ENCODE results near the gene GRID2IP.
A peak's percentile ranks its signal among the peaks of the same experiment; 100 is the strongest.

Gene GRID2IP

DNA sequence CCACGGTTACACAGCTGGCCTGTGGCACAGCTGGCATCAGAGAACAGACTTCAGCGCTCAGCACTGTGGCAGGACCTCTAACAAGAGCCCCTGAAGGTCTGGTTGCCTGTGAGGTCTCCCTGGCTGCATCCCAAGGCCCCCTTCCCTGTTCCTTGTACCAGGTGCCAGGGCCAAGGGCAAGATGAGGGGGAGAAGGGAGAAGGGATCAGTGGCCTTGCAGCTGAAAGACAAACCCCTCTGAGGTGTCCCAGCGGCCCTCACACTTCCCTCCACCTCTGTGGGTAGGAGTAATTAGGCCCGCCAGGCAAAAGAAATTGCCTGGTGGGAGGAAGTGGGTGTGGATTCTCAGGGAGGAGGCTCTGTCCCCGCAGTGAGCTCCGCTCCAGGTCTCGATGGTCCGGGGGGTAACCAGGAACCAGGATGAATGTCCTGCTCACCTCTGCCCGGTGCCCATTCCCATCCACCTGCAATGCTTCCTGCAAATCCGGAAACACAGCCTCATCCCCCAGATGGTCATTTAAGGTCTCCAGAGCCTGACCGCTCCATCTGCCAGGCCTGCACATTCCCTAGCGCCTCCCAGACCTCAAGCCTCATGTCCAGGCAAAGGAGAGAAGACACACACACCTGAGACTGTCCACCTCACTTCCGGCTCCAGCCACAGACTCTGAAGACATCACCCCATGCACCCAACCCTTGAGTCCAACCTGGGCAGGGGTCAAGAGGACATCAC is 22.7 kb downstream of the GRID2IP start:
- DNase-seq, result no peak

GRCh38 chr7:6526997-6527378 is 24.3 kb downstream of the GRID2IP start:
- no peak for DNase-seq

DNA sequence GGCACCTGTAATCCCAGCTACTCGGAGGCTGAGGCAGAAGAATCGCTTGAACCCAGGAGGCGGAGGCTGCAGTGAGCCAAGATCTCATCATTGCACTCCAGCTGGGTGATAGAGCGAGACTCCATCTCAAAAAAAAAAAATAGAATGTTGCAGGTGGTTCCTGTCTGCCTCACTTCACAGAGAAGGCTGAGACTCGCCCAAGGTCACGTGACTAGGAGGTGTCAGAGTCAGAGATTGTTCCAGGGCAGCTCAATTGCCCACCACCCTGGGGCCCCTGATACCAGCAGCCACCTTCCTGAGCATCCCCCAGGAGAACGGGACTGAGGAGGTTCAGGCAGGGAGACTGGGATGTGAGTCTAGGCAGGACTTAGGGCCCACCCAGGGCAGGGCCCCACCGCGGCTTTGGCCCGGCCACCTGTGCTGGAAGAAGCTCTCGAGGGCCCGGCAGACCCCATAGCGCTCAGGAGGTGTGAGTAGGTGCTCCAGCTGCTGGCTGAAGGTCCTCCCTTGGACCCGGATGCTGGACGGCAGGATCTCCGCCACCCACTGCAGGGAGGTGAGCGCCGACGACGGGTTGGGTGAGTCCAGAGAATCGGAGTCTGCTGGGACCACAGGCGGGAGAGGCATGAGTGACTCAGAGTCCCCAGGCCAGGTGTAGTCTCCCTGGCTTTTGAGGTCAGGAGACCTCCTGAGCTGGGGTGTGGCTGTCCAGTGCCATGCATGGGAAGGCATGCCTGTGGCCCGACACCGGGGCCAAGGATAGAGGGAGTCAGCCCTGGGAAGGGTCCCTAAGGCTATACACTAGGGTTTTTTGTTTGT is 30.9 kb downstream of the GRID2IP start:
- no peak for DNase-seq

- DNase-seq, result peak in 53 of 56 donors; percentile 8 to 85 (median 59)
These were observed 34.8 kb downstream of the GRID2IP start for GRCh38 chr7:6516387-6516983.

- DNase-seq, result no peak
These were observed 37.7 kb downstream of the GRID2IP start for GRCh38 chr7:6513541-6513940.

DNA sequence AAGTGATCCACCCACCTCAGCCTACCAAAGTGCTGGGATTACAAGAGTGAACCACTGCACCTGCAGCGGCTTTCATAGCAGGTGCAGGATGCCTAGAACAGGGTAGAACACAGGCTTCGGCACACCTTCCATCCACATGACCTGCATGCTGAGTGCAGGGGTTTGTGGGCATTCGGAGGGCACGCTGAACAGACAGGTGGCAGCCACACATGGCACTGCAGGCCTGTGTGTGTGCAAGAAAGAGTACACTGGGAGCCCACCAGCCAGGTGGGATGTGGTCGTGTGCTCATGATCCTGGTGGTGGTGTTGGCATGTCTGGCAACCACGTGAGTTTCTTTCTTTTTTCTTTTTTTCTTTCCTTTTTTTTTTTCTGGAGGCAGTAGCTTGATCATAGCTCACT is 38.4 kb downstream of the GRID2IP start:
- DNase-seq, result no peak

GRCh38 chr7:6510476-6511133 is 40.7 kb downstream of the GRID2IP start:
- no peak for DNase-seq

- no peak for DNase-seq
These were observed 42.3 kb downstream of the GRID2IP start for GRCh38 chr7:6508950-6509349.

- no peak for DNase-seq
These were observed 42.7 kb downstream of the GRID2IP start for GRCh38 chr7:6508539-6508938.

GRCh38 chr7:6507906-6508305 is 43.4 kb downstream of the GRID2IP start:
- DNase-seq, result no peak

DNA sequence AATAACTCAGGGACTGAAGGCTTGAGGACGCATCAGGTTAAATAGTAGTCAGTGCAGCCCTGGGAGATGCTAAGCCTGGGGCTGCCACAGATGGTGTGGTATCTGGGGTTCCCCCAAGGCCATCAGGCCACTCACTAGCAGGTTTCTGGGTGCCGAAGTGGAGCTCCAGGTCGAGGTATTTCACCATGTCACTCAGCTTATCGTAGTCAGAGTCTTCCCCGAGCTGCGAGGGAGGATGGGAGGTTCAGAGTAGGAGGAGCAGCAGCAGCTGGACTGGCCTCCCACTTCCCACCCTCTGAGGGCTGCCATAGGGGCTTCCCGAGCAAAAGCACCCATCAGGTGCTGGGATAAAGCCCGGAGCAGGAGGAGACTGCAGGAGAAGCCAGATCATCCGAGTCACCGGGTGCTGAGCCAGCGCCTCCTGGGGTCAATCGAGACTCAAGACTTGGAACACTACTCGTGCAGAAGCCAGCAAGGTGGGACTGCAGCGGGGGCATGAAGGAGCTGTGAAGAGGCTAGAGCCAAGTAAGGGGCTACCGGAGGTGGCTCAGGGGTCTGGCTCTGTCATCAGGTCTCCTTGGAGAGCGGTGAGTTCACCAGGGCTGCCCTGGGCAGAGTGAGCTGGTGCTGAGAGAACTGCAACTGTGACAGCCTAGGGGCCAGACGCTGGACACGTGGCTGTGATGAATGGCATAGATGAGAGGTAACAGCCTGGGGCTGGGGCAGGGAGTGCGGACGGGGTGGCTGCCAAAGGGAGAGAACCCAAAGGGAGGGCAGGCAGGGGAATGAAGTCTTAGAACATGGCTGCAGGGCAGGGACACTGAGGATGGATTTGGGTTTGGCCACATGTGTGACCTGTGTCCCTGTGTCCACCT is 45.3 kb downstream of the GRID2IP start:
- no peak for DNase-seq

DNA sequence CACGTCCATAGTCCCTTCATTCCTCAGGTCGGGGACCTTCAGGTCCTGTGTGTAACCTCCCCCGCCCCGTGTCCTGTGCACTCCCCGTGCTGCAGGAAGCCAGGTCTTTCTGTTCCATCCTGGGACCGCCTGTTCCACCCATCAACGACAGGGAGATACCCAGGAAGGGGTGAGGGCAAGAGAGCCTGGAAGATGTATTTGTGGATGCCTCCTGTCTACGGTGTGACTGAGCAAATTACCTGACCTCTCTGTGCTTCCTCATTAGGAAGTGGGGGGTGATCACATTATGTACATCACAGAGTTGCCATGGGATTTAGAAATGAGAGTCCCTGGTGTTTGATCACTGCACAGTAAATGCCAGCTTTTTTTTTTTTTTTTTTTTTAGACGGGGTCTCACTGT is 46.3 kb downstream of the GRID2IP start:
- DNase-seq, result no peak

DNA sequence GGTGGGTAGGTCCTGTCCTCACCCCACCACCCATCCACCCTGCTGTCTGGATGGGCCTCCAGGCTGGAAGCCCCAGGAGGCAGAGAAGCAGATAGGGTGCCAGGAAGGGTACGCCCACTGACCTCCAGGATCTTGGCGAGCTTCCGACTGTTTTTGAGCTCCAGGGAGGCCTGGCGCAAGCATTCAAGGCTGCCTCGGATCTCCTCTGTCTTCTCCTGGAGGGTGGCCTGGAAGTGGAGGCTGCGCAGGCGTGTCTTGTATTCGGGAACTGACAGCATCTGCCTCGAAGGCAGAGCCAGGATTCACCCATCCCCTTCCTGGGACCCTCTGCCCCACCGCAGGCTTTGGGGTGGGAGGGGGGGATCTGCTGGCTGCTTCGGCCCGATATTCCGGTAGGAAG is 48.4 kb downstream of the GRID2IP start:
- no peak for DNase-seq

GRCh38 chr7:6501586-6502564 is 49.4 kb downstream of the GRID2IP start:
- no peak for DNase-seq

- no peak for DNase-seq
These were observed 50.6 kb downstream of the GRID2IP start for GRCh38 chr7:6500691-6501090.

DNA sequence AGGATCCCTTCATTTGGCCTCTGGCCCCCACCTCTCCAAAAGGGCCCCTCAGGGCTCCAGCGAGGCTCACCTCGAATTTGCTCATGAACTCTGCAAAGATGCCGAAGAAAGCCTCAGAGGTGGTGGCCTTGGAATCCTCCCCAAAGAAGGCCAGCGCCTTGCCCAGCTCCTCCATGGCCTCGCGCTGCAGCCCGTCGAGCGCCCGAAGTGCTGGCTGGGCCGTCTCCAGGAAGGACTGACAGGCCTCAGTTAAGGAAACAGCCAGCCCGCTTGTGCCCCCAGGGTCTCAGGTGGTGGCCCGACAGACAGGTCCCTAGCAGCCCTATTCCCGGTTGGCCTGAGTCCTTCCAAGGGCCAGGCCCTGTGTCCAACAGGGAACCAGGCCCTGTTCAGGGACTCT is 53.3 kb downstream of the GRID2IP start:
- no peak for DNase-seq

- no peak for DNase-seq
These were observed 53.7 kb downstream of the GRID2IP start for GRCh38 chr7:6497637-6497905.

DNA sequence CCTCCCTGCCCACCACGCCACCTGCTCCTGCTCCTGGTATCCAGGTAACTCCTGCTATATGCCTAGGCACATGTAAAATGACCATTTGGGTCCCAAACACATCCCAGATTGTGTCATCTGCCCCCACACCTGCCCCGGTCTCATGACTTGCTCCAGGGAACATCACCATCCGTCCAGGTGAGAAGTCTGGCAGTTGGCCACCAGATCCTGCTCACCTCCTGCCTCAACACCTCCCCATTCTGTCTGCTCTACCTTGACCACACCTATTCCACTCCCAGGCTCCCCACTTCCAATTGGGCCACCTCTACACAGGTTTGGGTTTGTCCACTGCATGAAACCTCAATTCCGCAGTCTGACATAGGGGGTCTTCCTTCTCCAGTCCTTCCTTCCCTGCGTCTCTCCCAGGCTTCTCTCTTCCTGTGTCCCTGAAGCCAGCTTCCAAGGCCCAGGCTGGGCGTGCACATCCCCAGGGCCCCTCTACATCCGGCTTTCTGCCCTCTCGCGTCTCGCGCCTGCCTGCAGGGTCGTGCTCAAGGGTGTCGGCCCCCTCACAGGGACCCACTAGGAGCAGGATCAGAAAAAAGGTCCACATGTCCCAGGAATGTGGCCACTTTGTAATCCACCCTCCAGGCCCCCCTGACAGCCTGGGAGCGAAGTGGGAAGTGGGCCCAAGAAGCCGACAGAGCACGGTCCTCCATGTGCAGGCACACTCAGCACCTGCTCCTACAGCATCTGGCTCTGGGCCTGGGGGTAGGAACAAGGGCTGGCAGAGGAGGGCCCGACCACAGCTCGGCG is 54.2 kb downstream of the GRID2IP start:
- DNase-seq, result no peak

DNA sequence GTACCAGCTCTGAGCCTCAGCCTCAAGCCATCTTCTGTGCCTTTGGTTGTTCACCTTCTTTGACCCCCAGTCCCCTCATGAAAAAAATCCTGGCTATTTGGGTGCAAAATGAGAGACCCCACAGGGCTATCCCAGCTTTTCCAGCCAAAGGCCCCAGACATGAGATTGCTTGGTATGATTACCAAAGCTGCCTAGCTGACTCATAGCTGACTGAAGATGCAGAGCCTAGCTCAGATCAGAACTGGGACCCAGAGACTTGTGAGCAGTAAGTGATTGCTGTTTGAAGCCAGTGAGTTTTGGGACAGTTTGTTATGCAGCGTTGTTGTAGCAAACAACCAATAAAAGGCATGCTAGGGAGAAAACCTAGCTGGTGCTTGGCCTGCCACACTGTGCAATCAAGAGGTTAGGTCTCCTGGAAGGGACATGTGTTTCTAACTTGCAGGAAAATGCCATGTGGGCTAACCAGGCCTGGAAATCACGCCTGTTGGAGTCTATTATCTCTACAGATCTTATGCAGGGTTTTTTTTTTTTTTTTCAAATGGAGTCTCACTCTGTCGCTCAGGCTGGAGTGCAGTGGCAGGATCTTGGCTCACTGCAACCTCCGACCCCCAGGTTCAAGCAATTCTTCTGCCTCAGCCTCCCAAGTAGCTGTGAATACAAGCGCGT is 55.5 kb downstream of the GRID2IP start:
- no peak for DNase-seq
